K562 (cell line): ENCODE results near the gene RGMB. TPM values are rescaled to one million over a fixed set of nuclear protein-coding genes. Genes with fewer than 3 reads are reported as not detected.

ENCODE experiments used
- GTF2F1 ChIP-seq: IDR thresholded peaks from 2 replicates; pipeline ENCODE4 v1.6.1; 2011; ENCODE audit warnings: low read depth, low read length, improper control_type of control experiment
- MXI1 ChIP-seq: IDR thresholded peaks from 2 replicates; pipeline ENCODE4 v1.6.1; 2011; ENCODE audit warnings: low read depth, mild to moderate bottlenecking, improper control_type of control experiment, low read length
- SMARCA5 ChIP-seq: fragments of 450-650 bp; IDR thresholded peaks from 2 replicates; pipeline ENCODE4 v1.6.1; 2016
- ZNF133 ChIP-seq: fragments of 250-450 bp; sonication (Bioruptor Pico); IDR thresholded peaks from 2 replicates; pipeline ENCODE4 v1.4.0; 2020; ENCODE audit warnings: mild to moderate bottlenecking
- ZNF347 ChIP-seq: fragments of 450-650 bp; formaldehyde crosslinking; IDR thresholded peaks from 2 replicates; pipeline ENCODE4 v1.4.0; 2020; ENCODE audit warnings: low read depth, mild to moderate bottlenecking, moderate library complexity
- polyA plus RNA-seq, 8 experiments: library from polyadenylated mRNA; depleted of rRNA in 4 of 8; stranded (reverse) in 5 of 8; unstranded in 3 of 8; fragments of >200 nt; fragmentation: Nextera tagmentation in 2 of 8; fragmentation: Illumina TruSeq in 1 of 8; extraction: Ambion mirVana in 2 of 8; extraction: Trizol in 1 of 8; gene quantifications; 2 replicates each; pipeline versions ENCODE4 v1.2.1 to v1.2.3, GENCODE V29; 2011 to 2014; ENCODE audit warnings: inconsistent platforms in 1 of 8, missing spikeins in 1 of 8
- total RNA-seq, 7 experiments: library from RNA; depleted of rRNA in 6 of 7; stranded (reverse); fragments of >200 nt in 6 of 7; fragmentation: Illumina TruSeq in 2 of 7; extraction: Trizol in 2 of 7; gene quantifications; 2 replicates each; pipeline versions ENCODE4 v1.2.1 to v1.2.3, GENCODE V29; 2011 to 2021; ENCODE audit warnings: low replicate concordance in 1 of 7
- TF ChIP-seq, protein P1 (sequence below): fragments of 150-350 bp; IDR thresholded peaks from 2 replicates; pipeline ENCODE4 v1.6.1; 2014; ENCODE audit warnings: low read depth, mild to moderate bottlenecking, low read length, borderline replicate concordance
- TF ChIP-seq, protein P2 (sequence below): fragments of 250-450 bp; sonication (Bioruptor Pico); IDR thresholded peaks from 2 replicates; pipeline ENCODE4 v1.5.0; 2020; ENCODE audit warnings: mild to moderate bottlenecking

RGMB gene
- total and polyA plus RNA-seq, 9 of the 15 experiments (the other 6 are each of a cell fraction or from before 2014, with no cell fraction given): 0.03 to 0.38 TPM; not detected in 7

DNA sequence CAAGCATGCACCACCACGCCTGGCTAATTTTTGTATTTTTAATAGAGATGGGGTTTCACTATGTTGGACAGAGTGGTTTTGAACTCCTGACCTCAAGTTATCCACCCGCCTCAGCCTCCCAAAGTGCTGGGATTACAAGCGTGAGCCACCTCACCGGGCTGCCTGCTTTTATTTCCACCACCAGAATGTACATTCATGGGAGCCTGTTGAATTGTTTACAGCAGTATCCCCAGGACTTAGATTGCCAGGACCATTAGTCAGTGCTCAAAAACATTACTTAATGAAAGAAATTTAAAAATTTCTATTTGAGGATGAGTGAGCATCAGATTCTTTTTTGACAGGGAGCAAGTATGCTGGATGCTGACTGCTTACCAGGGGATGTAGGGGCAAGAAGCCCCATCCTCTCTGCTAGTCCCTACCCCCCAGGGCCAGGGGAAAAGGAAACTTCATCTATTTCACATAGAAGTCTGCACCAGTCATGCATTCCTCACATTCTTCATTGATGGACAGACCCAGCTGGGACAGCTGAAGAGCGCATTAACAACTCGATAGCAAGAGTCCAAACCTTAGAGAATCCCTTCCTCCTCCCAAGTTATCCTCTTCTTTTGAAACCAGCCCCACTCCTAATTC lies 10.3 kb upstream of the RGMB start (continued):
- TF ChIP-seq, protein P1, sequence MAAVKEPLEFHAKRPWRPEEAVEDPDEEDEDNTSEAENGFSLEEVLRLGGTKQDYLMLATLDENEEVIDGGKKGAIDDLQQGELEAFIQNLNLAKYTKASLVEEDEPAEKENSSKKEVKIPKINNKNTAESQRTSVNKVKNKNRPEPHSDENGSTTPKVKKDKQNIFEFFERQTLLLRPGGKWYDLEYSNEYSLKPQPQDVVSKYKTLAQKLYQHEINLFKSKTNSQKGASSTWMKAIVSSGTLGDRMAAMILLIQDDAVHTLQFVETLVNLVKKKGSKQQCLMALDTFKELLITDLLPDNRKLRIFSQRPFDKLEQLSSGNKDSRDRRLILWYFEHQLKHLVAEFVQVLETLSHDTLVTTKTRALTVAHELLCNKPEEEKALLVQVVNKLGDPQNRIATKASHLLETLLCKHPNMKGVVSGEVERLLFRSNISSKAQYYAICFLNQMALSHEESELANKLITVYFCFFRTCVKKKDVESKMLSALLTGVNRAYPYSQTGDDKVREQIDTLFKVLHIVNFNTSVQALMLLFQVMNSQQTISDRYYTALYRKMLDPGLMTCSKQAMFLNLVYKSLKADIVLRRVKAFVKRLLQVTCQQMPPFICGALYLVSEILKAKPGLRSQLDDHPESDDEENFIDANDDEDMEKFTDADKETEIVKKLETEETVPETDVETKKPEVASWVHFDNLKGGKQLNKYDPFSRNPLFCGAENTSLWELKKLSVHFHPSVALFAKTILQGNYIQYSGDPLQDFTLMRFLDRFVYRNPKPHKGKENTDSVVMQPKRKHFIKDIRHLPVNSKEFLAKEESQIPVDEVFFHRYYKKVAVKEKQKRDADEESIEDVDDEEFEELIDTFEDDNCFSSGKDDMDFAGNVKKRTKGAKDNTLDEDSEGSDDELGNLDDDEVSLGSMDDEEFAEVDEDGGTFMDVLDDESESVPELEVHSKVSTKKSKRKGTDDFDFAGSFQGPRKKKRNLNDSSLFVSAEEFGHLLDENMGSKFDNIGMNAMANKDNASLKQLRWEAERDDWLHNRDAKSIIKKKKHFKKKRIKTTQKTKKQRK: no peak
- TF ChIP-seq, protein P2, sequence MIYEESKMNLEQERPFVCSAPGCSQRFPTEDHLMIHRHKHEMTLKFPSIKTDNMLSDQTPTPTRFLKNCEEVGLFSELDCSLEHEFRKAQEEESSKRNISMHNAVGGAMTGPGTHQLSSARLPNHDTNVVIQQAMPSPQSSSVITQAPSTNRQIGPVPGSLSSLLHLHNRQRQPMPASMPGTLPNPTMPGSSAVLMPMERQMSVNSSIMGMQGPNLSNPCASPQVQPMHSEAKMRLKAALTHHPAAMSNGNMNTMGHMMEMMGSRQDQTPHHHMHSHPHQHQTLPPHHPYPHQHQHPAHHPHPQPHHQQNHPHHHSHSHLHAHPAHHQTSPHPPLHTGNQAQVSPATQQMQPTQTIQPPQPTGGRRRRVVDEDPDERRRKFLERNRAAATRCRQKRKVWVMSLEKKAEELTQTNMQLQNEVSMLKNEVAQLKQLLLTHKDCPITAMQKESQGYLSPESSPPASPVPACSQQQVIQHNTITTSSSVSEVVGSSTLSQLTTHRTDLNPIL (CRISPR knock-in tag): no peak
- no peak for TF ChIP-seq ZNF347
- TF ChIP-seq GTF2F1: no peak
- no peak for TF ChIP-seq ZNF133 (CRISPR knock-in tag)
- TF ChIP-seq SMARCA5: no peak
- no peak for TF ChIP-seq MXI1
